Activated CD8-positive, alpha-beta T cell treated with anti-CD3 and anti-CD28 coated beads for 36 hours (primary cell): ENCODE data around the gene MAN1A2. TPM values are rescaled to one million over a fixed set of nuclear protein-coding genes. Genes with fewer than 3 reads are reported as not detected.
"Not testable (repeated sequence)": the region's sequence is repeated elsewhere in the genome, so short reads cannot be mapped to it uniquely, and the experiment has no call there.

ENCODE experiments used
- ATAC-seq: fragments of 200-7000 bp; cut with Tn5 transposase; one replicate; pipeline ENCODE4 v1.10.0; 2021; ENCODE audit warnings: mild to moderate bottlenecking, moderate library complexity
- CTCF ChIA-PET: fragments of 350-600 bp; sonication (Branson Sonifier 250); formaldehyde crosslinking; loops from one replicate; lab custom pipeline; 2021; ENCODE audit warnings: antibody characterized with exemption; lab: Charles Lee
- POLR2A ChIA-PET: fragments of 350-600 bp; sonication (Branson Sonifier 250); formaldehyde crosslinking; loops from one replicate; lab custom pipeline; 2021; ENCODE audit warnings: antibody characterized with exemption; lab: Charles Lee
- DNase-seq: peaks from one replicate; pipeline ENCODE4 v3.0.0-alpha.2; 2020
- H3K27ac Mint-ChIP-seq: one replicate; pipeline ENCODE4 v1.8.0; 2021; ENCODE audit warnings: mild to moderate bottlenecking, mixed read lengths
- H3K27me3 Mint-ChIP-seq: one replicate; pipeline ENCODE4 v1.8.0; 2021; ENCODE audit warnings: mixed read lengths
- H3K36me3 Mint-ChIP-seq: one replicate; pipeline ENCODE4 v1.8.0; 2021; ENCODE audit warnings: low read depth, mixed read lengths
- H3K4me1 Mint-ChIP-seq: one replicate; pipeline ENCODE4 v1.8.0; 2021; ENCODE audit warnings: low read depth, mixed read lengths
- H3K4me3 Mint-ChIP-seq: one replicate; pipeline ENCODE4 v1.8.0; 2021; ENCODE audit warnings: mild to moderate bottlenecking, moderate library complexity, mixed read lengths
- H3K9me3 Mint-ChIP-seq: one replicate; pipeline ENCODE4 v1.8.0; 2021; ENCODE audit warnings: mixed read lengths
- intact Hi-C: fragments of 100-400 bp; cut with micrococcal nuclease; formaldehyde crosslinking; loops from one replicate; pipeline ENCODE4 v1.10.0; 2022
- total RNA-seq, 2 experiments: library from RNA; stranded (reverse); gene quantifications; one replicate each; pipeline ENCODE4 v1.2.3, GENCODE V29; 2021
- TF ChIP-seq, protein P1 (sequence below): fragments of 200-600 bp; IDR thresholded peaks from one replicate; pipeline ENCODE4 v1.8.0; 2022; ENCODE audit warnings: antibody characterized with exemption, mild to moderate bottlenecking

MAN1A2 gene
- total RNA-seq, 2 experiments from 2014 or later, result 18.3 to 21.1 TPM

GRCh38 chr1:117346206-117346928 is 20.9 kb upstream of the MAN1A2 start:
- peaks cover 3% of the 10 kb centered on the region for H3K27me3 Mint-ChIP-seq
- ATAC-seq, result peak; percentile 84
- intact Hi-C loops, result no loop called here
- H3K36me3 Mint-ChIP-seq, result no peaks in the 10 kb centered on the region
- no peaks in the 10 kb centered on the region for H3K9me3 Mint-ChIP-seq
- H3K27ac Mint-ChIP-seq, result no peak overlapping the region
- DNase-seq, result peak; percentile 61
- H3K4me3 Mint-ChIP-seq, result no peak overlapping the region
- POLR2A ChIA-PET, result interaction anchor here (1.6 kb wide), 1 partner anchor 64 kb away, joined by 3 read pairs; no protein-coding TSS in a partner anchor
- TF ChIP-seq, protein P1, sequence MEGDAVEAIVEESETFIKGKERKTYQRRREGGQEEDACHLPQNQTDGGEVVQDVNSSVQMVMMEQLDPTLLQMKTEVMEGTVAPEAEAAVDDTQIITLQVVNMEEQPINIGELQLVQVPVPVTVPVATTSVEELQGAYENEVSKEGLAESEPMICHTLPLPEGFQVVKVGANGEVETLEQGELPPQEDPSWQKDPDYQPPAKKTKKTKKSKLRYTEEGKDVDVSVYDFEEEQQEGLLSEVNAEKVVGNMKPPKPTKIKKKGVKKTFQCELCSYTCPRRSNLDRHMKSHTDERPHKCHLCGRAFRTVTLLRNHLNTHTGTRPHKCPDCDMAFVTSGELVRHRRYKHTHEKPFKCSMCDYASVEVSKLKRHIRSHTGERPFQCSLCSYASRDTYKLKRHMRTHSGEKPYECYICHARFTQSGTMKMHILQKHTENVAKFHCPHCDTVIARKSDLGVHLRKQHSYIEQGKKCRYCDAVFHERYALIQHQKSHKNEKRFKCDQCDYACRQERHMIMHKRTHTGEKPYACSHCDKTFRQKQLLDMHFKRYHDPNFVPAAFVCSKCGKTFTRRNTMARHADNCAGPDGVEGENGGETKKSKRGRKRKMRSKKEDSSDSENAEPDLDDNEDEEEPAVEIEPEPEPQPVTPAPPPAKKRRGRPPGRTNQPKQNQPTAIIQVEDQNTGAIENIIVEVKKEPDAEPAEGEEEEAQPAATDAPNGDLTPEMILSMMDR, result no peak
- peaks cover 18% of the 10 kb centered on the region for H3K4me1 Mint-ChIP-seq
- CTCF ChIA-PET, result interaction anchor here (0.9 kb wide), 1 partner anchor 408 kb away, joined by 3 read pairs; no protein-coding TSS in a partner anchor

DNA sequence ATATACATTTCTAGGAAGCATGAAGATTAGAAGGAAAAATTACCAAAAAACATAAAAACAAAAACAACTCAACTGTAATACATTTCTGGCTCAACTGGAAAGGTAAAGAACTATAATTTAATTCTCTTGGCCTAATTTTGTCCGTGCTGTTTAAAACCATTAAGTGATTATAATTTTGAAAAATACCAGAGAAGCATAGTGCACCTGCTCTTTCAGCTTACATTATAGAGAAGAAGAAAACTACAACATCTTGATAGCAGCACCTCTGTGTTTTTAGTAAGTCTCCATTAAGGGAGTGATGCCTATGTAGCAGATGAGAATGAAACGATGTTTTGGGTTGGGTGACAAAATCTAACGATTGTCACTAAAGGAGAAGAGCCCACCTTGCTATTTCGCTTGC is 19.3 kb upstream of the MAN1A2 start:
- H3K9me3 Mint-ChIP-seq, result peaks cover 1% of the 10 kb centered on the region
- H3K36me3 Mint-ChIP-seq, result no peaks in the 10 kb centered on the region
- ATAC-seq (no peak), DNase-seq (no peak)
- H3K4me3 Mint-ChIP-seq, result no peak overlapping the region
- POLR2A ChIA-PET, result no interaction called here
- no peak overlapping the region for H3K27ac Mint-ChIP-seq
- H3K4me1 Mint-ChIP-seq, result peaks cover 8% of the 10 kb centered on the region
- peaks cover 3% of the 10 kb centered on the region for H3K27me3 Mint-ChIP-seq
- CTCF ChIA-PET, result no interaction called here
- TF ChIP-seq, protein P1, result no peak
- intact Hi-C loops, result no loop called here

DNA sequence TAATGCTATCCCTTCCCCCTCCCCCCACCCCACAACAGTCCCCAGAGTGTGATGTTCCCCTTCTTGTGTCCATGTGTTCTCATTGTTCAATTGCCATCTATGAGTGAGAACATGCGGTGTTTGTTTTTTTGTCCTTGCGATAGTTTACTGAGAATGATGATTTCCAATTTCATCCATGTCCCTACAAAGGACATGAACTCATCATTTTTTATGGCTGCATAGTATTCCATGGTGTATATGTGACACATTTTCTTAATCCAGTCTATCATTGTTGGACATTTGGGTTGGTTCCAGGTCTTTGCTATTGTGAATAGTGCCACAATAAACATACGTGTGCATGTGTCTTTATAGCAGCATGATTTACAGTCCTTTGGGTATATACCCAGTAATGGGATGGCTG is 14.6 kb upstream of the MAN1A2 start:
- ATAC-seq, H3K27ac Mint-ChIP-seq, POLR2A ChIA-PET, H3K4me1 Mint-ChIP-seq, H3K36me3 Mint-ChIP-seq, H3K27me3 Mint-ChIP-seq, DNase-seq, CTCF ChIA-PET, intact Hi-C loops, H3K9me3 Mint-ChIP-seq, H3K4me3 Mint-ChIP-seq: not testable (repeated sequence)

DNA sequence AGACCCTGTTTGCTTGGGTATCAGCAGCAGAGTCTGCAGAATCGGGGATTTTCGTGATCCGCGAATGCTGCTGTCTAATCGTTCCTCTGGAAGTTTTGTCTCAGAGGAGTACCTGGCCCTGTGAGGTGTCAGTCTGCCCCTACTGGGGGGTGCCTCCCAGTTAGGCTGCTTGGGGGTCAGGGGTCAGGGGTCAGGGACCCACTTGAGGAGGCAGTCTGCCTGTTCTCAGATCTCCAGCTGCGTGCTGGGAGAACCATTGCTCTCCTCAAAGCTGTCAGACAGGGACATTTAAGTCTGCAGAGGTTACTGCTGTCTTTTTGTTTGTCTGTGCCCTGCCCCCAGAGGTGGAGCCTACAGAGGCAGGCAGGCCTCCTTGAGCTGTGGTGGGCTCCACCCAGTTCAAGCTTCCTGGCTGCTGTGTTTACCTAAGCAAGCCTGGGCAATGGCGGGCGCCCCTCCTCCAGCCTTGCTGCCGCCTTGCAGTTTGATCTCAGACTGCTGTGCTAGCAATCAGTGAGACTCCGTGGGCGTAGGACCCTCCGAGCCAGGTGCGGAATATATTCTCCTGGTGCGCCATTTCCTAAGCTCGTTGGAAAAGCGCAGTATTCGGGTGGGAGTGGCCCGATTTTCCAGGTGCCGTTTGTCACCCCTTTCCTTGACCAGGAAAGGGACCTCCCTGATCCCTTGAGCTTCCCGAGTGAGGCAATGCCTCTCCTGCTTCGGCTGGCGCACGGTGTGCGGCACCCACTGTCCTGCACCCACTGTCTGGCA is 9.2 kb upstream of the MAN1A2 start:
- POLR2A ChIA-PET, intact Hi-C loops, H3K9me3 Mint-ChIP-seq, CTCF ChIA-PET, H3K27me3 Mint-ChIP-seq, ATAC-seq, H3K36me3 Mint-ChIP-seq: not testable (repeated sequence)
- H3K4me3 Mint-ChIP-seq, result peak overlapping the region; percentile 53
- H3K27ac Mint-ChIP-seq, result peak overlapping the region; percentile 73
- H3K4me1 Mint-ChIP-seq, result peaks cover 30% of the 10 kb centered on the region
- peak; percentile 37 for DNase-seq

- intact Hi-C loops, POLR2A ChIA-PET, H3K9me3 Mint-ChIP-seq, ATAC-seq, DNase-seq, H3K36me3 Mint-ChIP-seq, CTCF ChIA-PET, H3K27me3 Mint-ChIP-seq: not testable (repeated sequence)
- H3K27ac Mint-ChIP-seq, result peak overlapping the region; percentile 73
- H3K4me1 Mint-ChIP-seq, result peaks cover 33% of the 10 kb centered on the region
- H3K4me3 Mint-ChIP-seq, result peak overlapping the region; percentile 53
These were observed 8.7 kb upstream of the MAN1A2 start for GRCh38 chr1:117358604-117358887.

DNA sequence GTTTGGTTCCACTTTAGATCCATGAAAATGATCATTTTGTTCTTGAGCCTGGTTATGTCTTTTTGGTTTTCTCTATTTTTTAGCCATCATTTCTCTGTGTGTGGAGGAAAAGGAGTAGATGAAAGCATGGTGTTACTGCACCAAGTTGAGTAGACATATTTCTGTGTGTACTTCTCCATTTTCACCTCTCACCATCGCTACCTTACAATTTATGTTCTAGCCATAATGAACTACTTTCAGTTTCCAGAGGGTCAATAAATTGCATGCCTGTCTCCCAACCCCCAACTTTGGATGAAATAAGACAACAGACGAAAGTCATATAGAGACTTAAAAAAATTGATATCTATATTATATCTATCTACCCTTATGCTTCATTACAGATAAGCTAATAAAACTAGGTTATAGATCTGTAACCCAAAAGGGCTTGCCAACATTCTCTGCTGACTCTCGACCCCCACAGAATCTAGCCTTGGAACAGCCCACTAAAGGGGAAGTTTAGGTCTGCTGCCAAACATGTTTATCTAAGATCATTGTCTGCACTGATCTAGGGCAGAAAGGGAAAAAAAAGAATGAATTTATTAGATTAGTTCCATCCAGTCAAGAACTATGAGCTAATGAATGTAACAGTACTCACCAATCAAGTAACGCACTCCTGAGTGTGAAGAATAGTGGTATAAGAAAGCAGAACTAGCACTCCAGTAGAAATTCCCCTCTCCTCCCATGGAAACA is 7.5 kb upstream of the MAN1A2 start:
- Mint-ChIP-seq H3K4me3 (peak overlapping the region; percentile 62), H3K9me3 (no peaks in the 10 kb centered on the region), H3K4me1 (peaks cover 44% of the 10 kb centered on the region), H3K27ac (peak overlapping the region; percentile 70), H3K36me3 (no peaks in the 10 kb centered on the region), H3K27me3 (no peaks in the 10 kb centered on the region)
- ATAC-seq (no peak), DNase-seq (no peak)
- ChIA-PET POLR2A (interaction anchor here (0.8 kb wide), 1 partner anchor 22 kb away, joined by 3 read pairs; no protein-coding TSS in a partner anchor), CTCF (interaction anchor here (1.6 kb wide), 1 partner anchor 17 kb away, joined by 3 read pairs; no protein-coding TSS in a partner anchor)
- TF ChIP-seq, protein P1, result no peak
- intact Hi-C loops, result loop anchor here (10.0 kb wide), 1 partner anchor 295 kb away; no protein-coding TSS in a partner anchor
